HG02571 (cell line): ENCODE results near the gene KIAA2012.
"Not testable (repeated sequence)": the region's sequence is repeated elsewhere in the genome, so short reads cannot be mapped to it uniquely, and the experiment has no call there.

Experiments
- ATAC-seq: cut with Tn5 transposase; IDR thresholded peaks from one replicate; pipeline ENCODE4 v1.9.1; 2021; ENCODE audit warnings: mild to moderate bottlenecking, moderate library complexity; ENCODE audit not compliant: unreplicated experiment

KIAA2012 gene

DNA sequence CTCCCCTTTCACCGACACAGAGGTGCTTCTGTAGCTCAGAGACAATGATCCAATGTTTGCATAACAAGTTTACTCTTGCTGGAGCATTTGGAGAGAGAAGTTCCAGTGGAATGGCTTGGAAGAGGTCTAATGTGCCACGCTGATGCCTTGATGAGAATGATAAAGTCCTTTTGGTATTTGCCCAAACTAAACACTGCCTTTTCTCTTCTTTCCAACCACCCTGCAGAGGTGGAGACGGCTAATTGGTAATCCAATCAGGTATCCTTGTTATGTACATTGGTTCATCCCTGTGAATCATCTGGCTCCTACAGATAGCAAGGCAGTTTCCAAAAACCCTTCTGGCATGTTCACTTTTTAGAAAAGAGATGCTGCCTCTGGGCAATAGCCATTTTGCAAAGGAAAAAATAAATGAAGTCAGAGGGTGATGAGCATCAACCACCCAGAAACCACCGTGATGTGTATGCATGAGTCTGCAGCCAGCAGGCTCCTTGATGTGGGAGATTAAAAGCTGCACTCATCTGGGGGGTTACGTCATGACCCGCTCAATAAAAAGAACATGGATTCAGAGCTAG lies 40.6 kb downstream of the KIAA2012 start:
- ATAC-seq = no peak

DNA sequence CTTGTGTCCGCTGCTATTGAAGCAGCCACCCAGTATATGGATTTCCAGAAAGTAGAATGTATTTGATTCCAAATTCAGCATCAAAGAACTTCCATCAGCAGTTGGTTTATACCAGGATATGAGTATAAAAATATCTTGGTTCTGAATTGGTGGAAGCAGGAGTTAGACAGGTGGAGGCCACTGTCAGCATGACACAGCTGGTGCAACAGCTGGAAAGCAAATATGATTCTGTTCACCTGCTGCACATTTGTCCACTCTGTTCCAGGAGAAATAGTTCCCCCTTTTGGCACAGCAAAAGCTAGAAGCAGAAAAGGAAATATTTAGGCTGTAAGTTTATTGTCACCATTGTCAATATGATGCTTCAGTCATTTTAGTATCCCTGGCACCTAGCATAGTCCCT lies 41.2 kb downstream of the KIAA2012 start:
- no peak for ATAC-seq

DNA sequence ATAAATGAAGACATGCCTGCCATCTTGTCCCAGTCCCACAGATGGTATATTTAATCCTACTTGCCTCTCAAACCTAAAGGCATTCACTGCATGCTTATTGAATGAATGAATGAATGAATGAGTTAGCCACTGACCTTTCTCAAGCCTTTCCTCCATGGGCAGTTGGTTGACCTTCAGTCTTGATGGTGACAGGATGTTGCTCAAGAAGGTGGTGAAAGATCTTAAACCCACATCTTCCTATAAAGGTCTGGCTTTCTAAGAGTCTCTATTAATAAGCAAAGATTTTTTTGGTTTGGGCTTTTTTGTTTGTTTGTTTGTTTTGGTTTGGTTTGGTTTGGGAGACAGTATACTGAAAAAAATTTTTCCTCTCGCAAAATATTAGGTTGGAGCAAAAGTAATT lies 41.7 kb downstream of the KIAA2012 start:
- ATAC-seq = no peak

DNA sequence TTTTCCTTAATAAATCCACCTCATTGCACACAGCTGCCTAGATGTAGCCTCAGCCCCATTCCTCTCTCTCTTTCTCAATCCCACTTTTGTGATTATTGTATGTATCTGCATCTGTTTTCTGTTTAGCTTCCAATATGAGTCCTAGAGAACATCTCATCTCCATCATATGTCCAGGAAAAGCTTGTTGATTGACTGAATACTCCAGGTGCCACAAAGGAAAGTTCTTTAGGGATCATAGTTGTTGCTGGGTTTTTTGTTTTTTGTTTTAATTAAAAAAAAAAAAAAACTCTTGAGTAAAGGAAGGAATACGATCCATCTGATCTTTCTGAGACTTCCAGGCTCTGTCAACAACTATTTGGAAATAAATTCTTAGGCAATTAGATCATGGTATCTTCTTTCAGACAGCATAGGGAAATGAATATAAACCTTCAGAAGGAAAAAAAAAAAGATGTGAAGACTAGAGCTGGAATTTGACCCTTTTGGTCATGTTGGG lies 42.5 kb downstream of the KIAA2012 start:
- ATAC-seq = no peak

DNA sequence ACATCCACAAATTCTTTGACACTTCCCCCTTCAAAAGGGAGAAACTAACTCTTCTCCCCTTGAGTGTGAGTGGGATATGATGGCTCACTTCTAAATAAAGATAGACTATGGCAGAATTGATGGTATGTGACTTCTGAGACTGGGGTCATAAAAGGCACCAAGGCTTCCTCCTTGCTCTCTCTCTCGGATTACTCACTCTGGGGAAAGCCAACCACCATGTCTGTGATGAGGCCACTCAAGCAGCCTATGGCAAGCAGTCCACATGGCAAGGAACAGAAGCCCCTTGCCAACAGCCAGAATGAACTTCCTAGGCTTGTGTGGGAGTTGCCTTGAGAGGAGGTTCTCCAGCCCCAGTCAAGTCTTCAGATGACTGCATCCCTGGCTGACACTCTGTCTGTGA lies 43.6 kb downstream of the KIAA2012 start:
- no peak for ATAC-seq

DNA sequence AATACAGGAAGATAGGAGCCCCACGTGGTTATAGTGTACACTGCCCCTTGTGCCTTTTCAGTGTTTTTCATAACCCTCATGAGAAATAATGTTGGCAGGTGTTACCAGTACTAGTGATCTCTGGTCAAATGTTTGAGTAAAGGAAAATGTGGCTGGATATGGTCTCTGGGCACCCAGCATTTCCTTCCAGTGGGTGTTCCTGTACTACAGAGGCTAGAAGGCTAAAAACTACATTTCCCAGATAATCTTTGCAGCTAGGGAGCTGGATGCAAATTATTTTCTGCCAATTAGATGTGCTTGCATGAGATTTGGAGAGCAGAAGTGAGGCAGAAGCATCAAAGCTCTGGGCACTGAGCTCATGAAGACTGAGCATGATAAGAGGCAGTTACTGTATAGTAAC lies 45.1 kb downstream of the KIAA2012 start:
- ATAC-seq = no peak

DNA sequence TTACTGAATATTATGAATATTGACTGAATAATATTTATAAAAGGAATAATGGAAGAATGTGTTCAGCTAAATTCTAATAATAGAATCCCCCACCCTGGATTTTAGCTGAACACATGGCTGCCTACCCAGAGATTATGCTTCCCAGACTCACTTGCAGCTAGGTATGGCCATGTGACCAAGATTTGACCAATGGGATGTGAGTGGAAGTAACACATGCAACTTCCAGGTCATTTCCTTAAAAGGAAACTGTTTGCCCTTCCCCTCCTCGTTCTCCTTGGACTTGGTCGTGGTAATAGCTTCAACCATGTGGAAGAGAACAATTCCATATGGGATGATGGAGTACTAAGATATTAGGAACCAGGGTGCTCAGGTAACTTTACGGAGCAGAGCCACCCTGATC lies 47.8 kb downstream of the KIAA2012 start:
- no peak for ATAC-seq

DNA sequence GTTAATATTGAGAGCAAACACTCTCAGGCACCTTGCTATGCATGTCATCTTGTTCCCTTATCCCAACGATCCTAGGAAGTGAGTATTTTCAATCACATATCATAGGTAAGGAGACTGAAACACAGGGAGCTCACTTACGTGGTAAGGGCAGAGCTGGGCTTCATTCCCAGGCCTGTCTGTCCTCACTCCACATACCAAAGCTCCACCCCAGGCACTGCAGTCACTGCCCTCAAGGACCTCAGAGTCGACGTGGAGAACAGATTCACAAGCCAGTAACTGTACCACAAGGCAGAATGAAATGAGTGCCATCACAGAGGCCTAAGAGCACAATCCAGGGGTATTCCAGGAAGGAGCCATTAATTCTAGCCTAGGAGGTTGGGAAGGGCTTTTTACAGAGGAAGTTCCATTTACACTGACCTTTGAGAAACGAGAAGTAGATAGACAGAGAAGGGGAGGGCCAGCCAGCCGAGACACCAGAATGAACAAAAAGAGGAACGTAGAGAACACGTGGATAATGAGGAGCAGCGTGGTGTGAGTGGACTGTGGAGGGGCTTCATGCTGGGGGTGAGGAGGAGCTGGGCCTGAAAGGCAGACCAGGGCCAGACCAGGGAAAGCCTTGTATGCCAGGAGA lies 48.6 kb downstream of the KIAA2012 start:
- no peak for ATAC-seq

DNA sequence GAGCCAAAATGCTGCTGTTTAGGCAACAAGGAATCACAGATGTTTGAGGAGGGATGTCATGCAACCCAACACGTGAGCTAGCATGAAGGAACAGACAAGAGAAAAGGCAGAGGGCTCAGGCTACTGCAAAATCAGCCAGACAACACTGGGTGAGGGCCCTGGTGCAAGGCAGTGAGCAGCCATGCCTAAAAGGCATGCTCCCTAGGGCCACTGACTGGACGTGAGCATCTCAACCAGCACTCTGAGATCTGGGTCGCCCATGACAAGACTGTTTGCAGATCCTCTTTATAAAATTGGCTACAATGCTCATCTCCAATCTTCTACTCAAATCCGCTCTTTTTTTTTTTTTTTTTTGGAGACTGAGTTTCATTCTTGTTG lies 49.1 kb downstream of the KIAA2012 start:
- no peak for ATAC-seq

DNA sequence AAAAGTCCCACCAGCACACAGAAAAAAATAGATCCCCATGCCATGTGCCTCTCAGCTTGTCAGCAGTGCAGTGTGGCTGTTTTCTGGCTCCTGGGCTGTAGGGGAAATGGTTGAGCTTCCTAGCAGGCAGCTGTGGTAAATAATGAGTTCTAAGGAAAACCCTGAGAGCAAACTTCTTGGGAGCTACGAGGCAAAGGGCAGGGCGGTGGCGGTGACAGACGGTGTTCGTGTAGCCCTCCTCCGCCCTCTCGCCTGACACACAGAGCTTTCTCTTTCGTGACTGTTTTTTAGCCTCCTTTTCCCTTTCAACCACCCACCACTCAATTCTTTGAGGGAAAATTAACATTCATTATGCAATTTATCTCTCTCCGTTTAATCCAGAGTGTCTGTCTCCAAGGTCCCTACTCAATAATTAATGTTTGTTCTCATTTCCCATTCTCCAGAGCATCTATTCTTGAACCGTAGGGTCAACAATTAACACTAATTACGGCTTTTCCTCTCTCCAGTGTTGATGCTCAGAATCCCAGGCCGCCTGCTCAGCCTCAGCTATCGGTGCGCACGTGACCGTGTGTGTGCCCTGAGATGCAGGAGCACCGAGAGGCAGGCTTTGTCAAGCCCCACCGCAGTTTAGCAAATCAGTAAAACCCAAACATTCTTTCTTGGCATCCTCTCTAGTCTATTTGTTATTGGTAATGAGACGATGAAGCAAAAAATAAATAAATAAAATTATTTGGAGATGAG lies 50.1 kb downstream of the KIAA2012 start:
- no peak for ATAC-seq

DNA sequence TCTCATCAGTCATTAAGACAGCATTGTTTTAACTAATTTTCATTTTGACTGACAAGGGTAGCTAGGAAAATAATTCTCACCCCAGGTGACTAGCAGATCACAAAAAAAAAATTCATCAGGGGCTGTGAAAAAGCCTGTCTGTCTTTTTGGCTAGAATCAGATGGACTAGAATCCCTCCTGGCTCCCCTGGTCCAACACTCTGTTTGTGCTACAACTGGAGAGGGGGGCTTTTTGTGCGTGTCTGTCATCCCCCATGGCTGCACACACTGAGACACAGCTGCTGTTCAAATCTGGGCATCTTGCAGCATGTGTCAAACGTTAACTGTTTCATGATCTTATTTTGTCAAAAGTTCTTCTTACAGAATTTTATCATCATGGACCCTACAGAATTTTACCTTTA lies 51.2 kb downstream of the KIAA2012 start:
- ATAC-seq = no peak

DNA sequence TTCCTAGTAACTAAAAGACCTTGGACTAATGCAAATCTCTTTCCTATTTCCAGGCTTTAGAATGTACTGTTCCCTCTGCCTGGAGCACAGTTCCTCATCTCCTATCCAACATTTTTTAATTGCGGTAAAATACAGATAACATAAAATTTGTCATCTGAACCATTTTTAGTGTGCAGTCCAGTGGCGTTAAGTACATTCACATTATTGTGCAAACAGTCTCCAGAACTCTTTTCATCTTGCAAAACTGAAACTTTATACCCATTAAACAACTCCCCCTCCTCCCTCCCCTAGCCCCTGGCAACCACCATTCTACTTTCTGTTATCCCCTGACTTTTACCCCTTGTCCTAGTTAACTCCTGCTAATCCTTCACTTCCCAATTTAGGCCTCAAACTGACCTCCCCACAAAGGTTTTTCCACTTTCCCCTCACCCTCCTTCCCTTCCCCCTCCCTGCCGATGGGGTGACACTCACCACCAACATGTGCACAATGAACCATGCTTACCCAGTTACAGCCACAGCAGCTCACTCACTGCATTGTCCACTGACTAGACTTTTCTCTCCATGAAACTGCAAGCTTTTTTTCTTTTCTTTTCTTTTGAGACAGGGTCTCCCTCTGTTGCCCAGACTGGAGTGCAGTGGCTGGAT lies 54.8 kb downstream of the KIAA2012 start:
- no peak for ATAC-seq

DNA sequence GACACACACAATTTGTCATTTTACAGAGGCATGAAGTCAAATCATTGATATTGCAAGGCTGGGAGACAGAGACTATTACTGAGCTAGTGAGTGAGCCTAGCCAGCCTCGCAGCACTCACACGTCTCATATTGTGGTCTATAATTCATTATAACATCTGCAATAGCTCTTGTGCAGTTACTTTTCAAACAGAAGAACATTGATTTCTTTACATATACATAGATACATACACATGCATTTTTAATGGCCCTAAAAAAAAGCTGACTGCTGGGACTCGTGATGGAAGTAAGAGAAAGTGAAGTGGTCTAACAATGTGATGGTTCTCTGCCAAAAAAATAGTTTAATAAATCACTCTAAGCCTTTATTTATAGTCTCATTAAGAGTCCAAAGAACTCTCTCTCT lies 56.8 kb downstream of the KIAA2012 start:
- ATAC-seq = no peak

DNA sequence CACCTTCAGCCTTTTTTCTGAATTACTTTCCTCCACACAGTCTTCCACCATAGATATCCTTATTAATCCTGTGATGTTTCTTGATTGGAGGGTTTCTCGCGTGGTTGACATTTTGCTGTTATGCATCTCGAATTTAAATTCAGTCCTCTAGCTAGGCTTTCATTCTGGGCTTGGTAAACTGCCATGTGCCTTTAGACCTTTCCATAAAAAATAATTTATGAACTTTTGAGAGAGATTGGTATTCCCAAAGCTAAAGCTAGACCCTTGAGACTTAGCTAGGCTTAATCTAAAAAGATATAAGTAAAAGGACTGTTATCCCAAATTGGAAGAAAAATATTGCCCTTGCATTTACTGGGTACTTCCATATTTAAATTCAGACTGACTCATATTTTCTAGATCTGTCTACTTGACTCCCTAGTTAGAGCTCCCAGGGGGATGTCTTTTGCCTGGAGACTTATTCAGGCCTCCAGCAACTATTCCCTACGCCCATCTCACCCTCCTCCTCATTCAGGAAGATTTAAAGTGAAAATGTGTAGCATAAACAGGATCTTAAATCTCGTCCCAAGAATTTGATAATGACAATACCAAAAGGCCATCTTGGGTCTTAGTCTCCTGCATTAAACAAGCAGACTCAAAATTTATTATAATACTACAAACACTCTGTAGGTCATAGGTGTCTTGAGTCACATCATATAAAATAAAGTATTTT lies 60.3 kb downstream of the KIAA2012 start:
- no peak for ATAC-seq

DNA sequence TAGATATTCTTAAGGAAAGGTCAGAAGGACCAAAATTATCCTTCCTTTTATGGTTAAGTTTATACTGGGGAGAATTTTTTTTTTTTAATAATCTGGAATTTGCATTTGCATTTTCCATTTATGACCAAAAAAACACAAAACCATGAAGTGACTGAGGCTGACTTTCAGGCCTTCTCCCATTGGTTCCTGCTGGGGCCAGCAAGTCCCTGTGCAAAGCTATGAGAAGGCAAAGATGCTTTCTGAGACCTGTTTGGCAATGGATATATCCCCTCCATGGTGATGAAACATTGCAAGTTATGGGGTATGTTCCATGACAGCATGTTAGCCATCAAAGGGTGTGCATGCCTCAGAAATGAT lies 60.8 kb downstream of the KIAA2012 start:
- ATAC-seq = no peak

DNA sequence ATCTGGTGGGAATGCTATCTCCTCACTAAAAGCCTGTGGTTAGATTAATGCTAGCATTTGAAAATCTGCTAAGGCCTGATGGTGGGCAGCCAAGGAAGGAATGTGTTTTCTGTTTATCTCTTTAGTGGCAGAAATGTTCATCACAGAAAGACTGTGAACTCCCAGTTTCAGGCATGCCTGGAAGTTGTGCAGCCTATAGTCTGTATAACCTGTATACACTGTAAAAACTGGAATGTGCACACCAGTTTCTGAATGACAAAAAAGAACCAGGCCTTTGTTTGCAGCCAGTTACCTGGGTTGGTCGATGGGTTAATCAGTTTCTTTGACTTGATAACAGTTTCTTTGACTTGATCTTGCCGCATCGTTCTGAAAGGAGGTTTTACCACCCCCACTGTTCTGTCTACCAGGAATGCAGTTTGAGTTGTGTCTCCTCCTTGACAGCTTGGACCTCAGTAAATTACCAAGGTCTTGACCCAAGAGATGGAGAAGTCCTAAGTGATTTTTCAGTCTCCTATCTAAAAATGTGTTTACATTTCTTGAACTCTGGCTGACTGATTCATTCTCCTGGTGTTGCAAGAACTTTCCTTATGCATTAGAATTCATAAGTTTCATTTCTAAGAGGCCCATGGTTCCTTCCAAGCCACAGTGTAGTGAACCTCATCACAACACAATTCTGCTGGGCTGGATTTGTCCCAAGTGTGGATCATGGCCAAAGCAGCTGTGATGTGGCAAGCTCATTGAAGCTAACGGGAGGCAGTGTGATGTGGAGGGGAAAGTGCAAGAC lies 62.2 kb downstream of the KIAA2012 start:
- no peak for ATAC-seq

DNA sequence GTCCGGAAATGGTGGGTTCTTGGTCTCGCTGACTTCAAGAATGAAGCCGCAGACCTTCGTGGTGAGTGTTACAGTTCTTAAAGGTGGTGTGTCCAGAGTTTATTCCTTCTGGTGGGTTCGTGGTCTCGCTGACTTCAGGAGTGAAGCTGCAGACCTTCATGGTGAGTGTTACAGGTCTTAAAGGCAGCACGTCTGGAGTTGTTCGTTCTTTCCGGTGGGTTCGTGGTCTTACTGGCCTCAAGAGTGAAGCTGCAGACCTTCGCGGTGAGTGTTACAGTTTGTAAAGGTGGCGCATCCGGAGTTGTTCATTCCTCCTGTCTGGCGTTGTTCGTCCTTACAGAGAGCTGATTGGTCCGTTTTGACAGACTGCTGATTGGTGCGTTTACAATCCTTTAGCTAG lies 63.0 kb downstream of the KIAA2012 start:
- ATAC-seq = not testable (repeated sequence)

DNA sequence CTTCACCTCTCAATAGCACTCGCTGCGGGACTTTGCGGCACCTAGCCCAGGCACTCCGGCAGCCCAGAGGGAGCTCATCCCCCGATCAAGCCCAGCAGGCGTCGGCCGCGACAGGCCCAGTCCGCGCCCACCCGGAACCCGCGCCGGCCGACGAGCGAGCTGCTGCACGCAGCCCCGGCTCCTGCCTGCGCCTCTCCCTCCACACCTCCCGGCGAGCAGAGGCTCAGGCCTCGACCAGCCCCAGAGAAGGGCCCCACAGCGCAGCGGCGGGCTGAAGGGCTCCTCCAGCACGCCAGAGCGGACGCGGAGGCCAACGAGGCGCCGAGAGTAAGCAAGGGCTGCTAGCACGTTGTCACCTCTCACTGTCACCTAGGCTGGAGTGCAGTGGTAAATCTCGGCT lies 63.5 kb downstream of the KIAA2012 start:
- no peak for ATAC-seq

DNA sequence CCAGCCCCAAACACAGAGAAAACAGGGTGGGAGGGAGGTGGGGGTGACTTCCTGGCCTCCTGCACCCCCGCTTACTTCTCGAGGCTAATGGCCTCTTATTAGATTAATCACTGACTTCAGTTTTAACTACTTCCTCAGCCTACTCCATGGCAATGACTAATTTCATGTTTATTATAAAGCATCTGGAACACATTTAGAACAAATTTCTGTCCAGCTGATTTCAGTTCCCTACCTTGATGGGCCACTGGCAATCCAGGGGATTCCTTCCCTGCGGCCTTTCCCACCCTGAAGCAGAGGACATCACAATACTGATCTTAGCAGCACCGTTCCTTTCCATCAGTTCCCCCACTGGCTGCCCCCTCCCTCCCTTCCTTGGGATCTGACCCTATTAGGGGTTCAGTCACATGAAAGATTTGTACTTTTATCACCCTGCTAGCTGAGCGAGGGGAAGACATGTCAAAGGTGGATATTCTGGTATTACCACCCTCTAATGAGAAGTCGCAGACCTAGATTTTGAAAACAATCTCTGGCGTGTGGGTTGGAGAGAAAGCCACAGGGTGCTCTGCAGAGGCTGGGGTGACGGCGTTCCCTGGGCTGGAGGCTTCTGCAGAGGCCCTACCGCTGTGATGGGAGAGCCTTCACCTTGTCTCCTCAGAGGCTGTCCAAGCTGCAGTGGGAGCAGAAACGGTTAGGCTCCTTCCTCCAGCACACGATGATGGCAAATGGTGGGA lies 67.6 kb downstream of the KIAA2012 start:
- ATAC-seq = no peak
